Measurements from ENCODE around the gene ORM1. TPM values are rescaled to one million over a fixed set of nuclear protein-coding genes. Genes with fewer than 3 reads are reported as not detected.

Gene ORM1
- total and polyA plus RNA-seq, 12 donors: 0.13 to 0.70 (median 0.55) TPM; not detected in 7

- whole genome bisulfite sequencing, 2 donors: 92% methylated on average over 9 of the region's 9 CpGs
- no peaks in the 10 kb centered on the region for H3K27me3 ChIP-seq
- no peak for DNase-seq
- peaks cover 0 to 79% (median 4%) of the 10 kb centered on the region in 9 donors for H3K36me3 ChIP-seq
- H3K9me3 ChIP-seq: no peaks in the 10 kb centered on the region
- peaks cover 0 to 87% (median 18%) of the 10 kb centered on the region in 9 donors for H3K4me1 ChIP-seq
- no peak overlapping the region for H3K4me3 ChIP-seq
- peak overlapping the region in 1 of 10 donors; percentile 89 for H3K27ac ChIP-seq
- intact Hi-C loops (cut with DNase I): loop anchor here in 1 of 10 donors (5.0 kb wide), 1 partner anchor 33 kb away; no protein-coding TSS in a partner anchor
- TF ChIP-seq CTCF (IDR thresholded peaks at IDR 0.05): no peak
- no peak for ATAC-seq
These were observed 52.7 kb downstream of the ORM1 start for GRCh38 chr9:114375386-114376175.

Other genes with a start within 250 kb of the ORM1 start
- gene AMBP, start 244.8 kb upstream of the ORM1 start, total RNA-seq: not detected
- under 1 TPM in 1 of 2 donors, not detected in 1; 0.01 TPM for gene AMBP, start 244.8 kb upstream of the ORM1 start, polyA plus RNA-seq
- gene KIF12, start 223.8 kb upstream of the ORM1 start, total RNA-seq: under 1 TPM in 2 of 10 donors, not detected in 8; 0.13 to 0.45 TPM
- not detected for gene KIF12, start 223.8 kb upstream of the ORM1 start, polyA plus RNA-seq
- 10 to 100 TPM in 2 of 10 donors, 1 to 10 TPM in 8; 4.1 to 11.5 (median 5.1) TPM for gene COL27A1, start 167.6 kb upstream of the ORM1 start, total RNA-seq
- gene COL27A1, start 167.6 kb upstream of the ORM1 start, polyA plus RNA-seq: 10 to 100 TPM in 1 of 2 donors, 1 to 10 TPM in 1; 3.1 to 35.8 TPM
- not detected for gene ORM2, start 6.8 kb downstream of the ORM1 start, total RNA-seq
- under 1 TPM in 1 of 2 donors, not detected in 1; 0.44 TPM for gene ORM2, start 6.8 kb downstream of the ORM1 start, polyA plus RNA-seq
- gene AKNA, start 64.9 kb downstream of the ORM1 start, total RNA-seq: 10 to 100 TPM in 1 of 10 donors, 1 to 10 TPM in 9; 2.7 to 20.5 (median 4.6) TPM
- 1 to 10 TPM; 3.7 to 7.1 TPM for gene AKNA, start 64.9 kb downstream of the ORM1 start, polyA plus RNA-seq
- 1 to 10 TPM in 1 of 10 donors, under 1 TPM in 8, not detected in 1; 0.13 to 1.3 (median 0.51) TPM for gene WHRN, start 182.4 kb downstream of the ORM1 start, total RNA-seq
- gene WHRN, start 182.4 kb downstream of the ORM1 start, polyA plus RNA-seq: under 1 TPM; 0.58 to 0.59 TPM

All from heart right ventricle (tissue), 16 donors.